H9 (cell line): Measurements from ENCODE around the gene KCNA5. TPM values are rescaled to one million over a fixed set of nuclear protein-coding genes. Genes with fewer than 3 reads are reported as not detected.

Source experiments
- DNase-seq: peaks from one replicate; pipeline ENCODE4 v3.0.0-alpha.2; 2017
- H2AFZ ChIP-seq: one replicate; pipeline ENCODE4 v1.6.1; 2013; ENCODE audit warnings: mild to moderate bottlenecking, low read length, control low read depth, moderate library complexity
- H2AK5ac ChIP-seq: 2 replicates; pipeline ENCODE4 v1.6.1; 2013; ENCODE audit warnings: low read length, control low read depth, mixed read lengths; ENCODE audit not compliant: insufficient read length
- H2BK120ac ChIP-seq: one replicate; pipeline ENCODE4 v1.6.1; 2013; ENCODE audit warnings: low read depth, mild to moderate bottlenecking, low read length, control low read depth, inconsistent platforms; ENCODE audit not compliant: poor library complexity, severe bottlenecking
- H2BK12ac ChIP-seq: 2 replicates; pipeline ENCODE4 v1.6.1; 2013; ENCODE audit warnings: low read length, control low read depth, mixed read lengths, low read depth; ENCODE audit not compliant: insufficient read length
- H2BK15ac ChIP-seq: 2 replicates; pipeline ENCODE4 v1.6.1; 2013; ENCODE audit warnings: low read depth, low read length, control low read depth
- H2BK20ac ChIP-seq: one replicate; pipeline ENCODE4 v1.6.1; 2013; ENCODE audit warnings: low read depth, mild to moderate bottlenecking, low read length, control low read depth, inconsistent platforms; ENCODE audit not compliant: poor library complexity, severe bottlenecking
- H2BK5ac ChIP-seq: 2 replicates; pipeline ENCODE4 v1.6.1; 2013; ENCODE audit warnings: low read length, control low read depth, mixed read lengths; ENCODE audit not compliant: insufficient read length
- H3K14ac ChIP-seq: 2 replicates; pipeline ENCODE4 v1.6.1; 2013; ENCODE audit warnings: low read length, control low read depth; ENCODE audit not compliant: insufficient read depth
- H3K18ac ChIP-seq: 2 replicates; pipeline ENCODE4 v1.6.1; 2013; ENCODE audit warnings: low read depth, mild to moderate bottlenecking, mixed read lengths, low read length, control low read depth; ENCODE audit not compliant: insufficient read length
- H3K23ac ChIP-seq: 2 replicates; pipeline ENCODE4 v1.6.1; 2013; ENCODE audit warnings: low read length, control low read depth, mixed read lengths, low read depth; ENCODE audit not compliant: insufficient read length
- H3K23me2 ChIP-seq: 2 replicates; pipeline ENCODE4 v1.6.1; 2013; ENCODE audit warnings: low read depth, mild to moderate bottlenecking, mixed read lengths, low read length, control low read depth; ENCODE audit not compliant: insufficient read length, poor library complexity, severe bottlenecking
- H3K27ac ChIP-seq: 2 replicates; pipeline ENCODE4 v1.5.1; 2013; ENCODE audit warnings: low read length, control low read depth, mixed read lengths, low read depth; ENCODE audit not compliant: insufficient read length
- H3K27me3 ChIP-seq: 2 replicates; pipeline ENCODE4 v1.6.1; 2013; ENCODE audit warnings: low read length, control low read depth, inconsistent platforms; ENCODE audit not compliant: insufficient read depth
- H3K4ac ChIP-seq: 2 replicates; pipeline ENCODE4 v1.6.1; 2013; ENCODE audit warnings: low read depth, mild to moderate bottlenecking, control low read depth, inconsistent platforms, low read length, moderate library complexity
- H3K4me1 ChIP-seq: 2 replicates; pipeline ENCODE4 v1.6.1; 2013; ENCODE audit warnings: low read length, control low read depth, inconsistent platforms; ENCODE audit not compliant: insufficient read depth
- H3K4me2 ChIP-seq: 2 replicates; pipeline ENCODE4 v1.6.1; 2013; ENCODE audit warnings: low read length, control low read depth, mixed read lengths; ENCODE audit not compliant: insufficient read length, insufficient read depth
- H3K56ac ChIP-seq: 2 replicates; pipeline ENCODE4 v1.6.1; 2013; ENCODE audit warnings: low read depth, mild to moderate bottlenecking, mixed read lengths, low read length, control low read depth; ENCODE audit not compliant: insufficient read length
- H3K79me1 ChIP-seq: 2 replicates; pipeline ENCODE4 v1.6.1; 2013; ENCODE audit warnings: low read depth, mild to moderate bottlenecking, moderate library complexity, low read length, control low read depth, inconsistent platforms; ENCODE audit not compliant: insufficient read depth, poor library complexity, severe bottlenecking
- H3K79me2 ChIP-seq: 2 replicates; pipeline ENCODE4 v1.6.1; 2013; ENCODE audit warnings: low read length, control low read depth, inconsistent platforms; ENCODE audit not compliant: insufficient read depth
- H3K9ac ChIP-seq: 2 replicates; pipeline ENCODE4 v1.6.1; 2013; ENCODE audit warnings: low read length, control low read depth, mixed read lengths; ENCODE audit not compliant: insufficient read length; ENCODE audit errors: extremely low read depth
- H3K9me3 ChIP-seq: one replicate; pipeline ENCODE4 v1.6.1; 2013; ENCODE audit warnings: low read depth, low read length, inconsistent platforms; ENCODE audit not compliant: control insufficient read depth
- H3T11ph ChIP-seq: one replicate; pipeline ENCODE4 v1.6.1; 2013; ENCODE audit warnings: mild to moderate bottlenecking, low read length, control low read depth, inconsistent platforms
- H4K20me1 ChIP-seq: one replicate; pipeline ENCODE4 v1.6.1; 2013; ENCODE audit not compliant: control insufficient read depth, insufficient read length, insufficient read depth
- H4K5ac ChIP-seq: 2 replicates; pipeline ENCODE4 v1.6.1; 2013; ENCODE audit warnings: low read depth, mild to moderate bottlenecking, mixed read lengths, low read length, control low read depth; ENCODE audit not compliant: insufficient read length
- H4K8ac ChIP-seq: replicated peaks from 2 replicates; pipeline ENCODE4 v1.6.1; 2013; ENCODE audit warnings: low read length, control low read depth, mixed read lengths, low read depth; ENCODE audit not compliant: insufficient read length
- H4K91ac ChIP-seq: 2 replicates; pipeline ENCODE4 v1.6.1; 2013; ENCODE audit warnings: low read depth, mild to moderate bottlenecking, moderate library complexity, mixed read lengths, low read length, control low read depth; ENCODE audit not compliant: insufficient read length
- H3K27ac Mint-ChIP-seq, 3 experiments: 2 replicates in 2 of 3; 3 replicates in 1 of 3; pipeline ENCODE4 v1.8.0; 2020 to 2021; ENCODE audit warnings: mixed read lengths in 3 of 3, mild to moderate bottlenecking in 1 of 3, moderate library complexity in 1 of 3
- H3K27me3 Mint-ChIP-seq: 2 replicates; pipeline ENCODE4 v1.8.0; 2021; ENCODE audit warnings: low read depth, mild to moderate bottlenecking, moderate library complexity, mixed read lengths
- H3K36me3 Mint-ChIP-seq, 3 experiments: 2 replicates in 2 of 3; 3 replicates in 1 of 3; pipeline ENCODE4 v1.8.0; 2020 to 2021; ENCODE audit warnings: low read depth in 3 of 3, mixed read lengths in 3 of 3; ENCODE audit not compliant: insufficient read depth in 1 of 3
- H3K4me1 Mint-ChIP-seq, 2 experiments: 2 replicates each; pipeline ENCODE4 v1.8.0; 2020; ENCODE audit warnings: mixed read lengths in 2 of 2
- H3K4me3 Mint-ChIP-seq, 2 experiments: 2 replicates in 1 of 2; 3 replicates in 1 of 2; pipeline ENCODE4 v1.8.0; 2020 to 2021; ENCODE audit warnings: mild to moderate bottlenecking in 2 of 2, mixed read lengths in 2 of 2, moderate library complexity in 1 of 2
- H3K9me3 Mint-ChIP-seq, 2 experiments: 2 replicates in 1 of 2; 3 replicates in 1 of 2; pipeline ENCODE4 v1.8.0; 2020; ENCODE audit warnings: mild to moderate bottlenecking in 2 of 2, mixed read lengths in 2 of 2, moderate library complexity in 1 of 2
- CTCF ChIP-seq: fragments of 200-600 bp; sonication (generic); conservative IDR thresholded peaks from 3 replicates; pipeline ENCODE4 v1.8.0; 2021; ENCODE audit warnings: antibody characterized with exemption, mild to moderate bottlenecking
- WGBS: extraction: QIAGEN DNeasy Blood & Tissue Kit; methylation state at CpG from one replicate; pipeline ENCODE4 v1.1.7; 2013; ENCODE audit warnings: missing lambda C conversion rate, low lambda C conversion rate, mixed read lengths; ENCODE audit not compliant: insufficient read length; ENCODE audit errors: extremely low coverage; 5-methylcytosine and 5-hydroxymethylcytosine counted together
- total RNA-seq: library from RNA; stranded (reverse); gene quantifications from 2 replicates; pipeline ENCODE4 v1.2.1, GENCODE V29; 2021

KCNA5 gene
- total RNA-seq, 1 experiment from 2014 or later: 0.22 TPM

- Histone ChIP-seq H3K4ac (no peak overlapping the region), H3K56ac (no peak overlapping the region), H3K14ac (no peak overlapping the region), H3K4me1 (no peaks in the 10 kb centered on the region; the same call in 1 of the 2 replicates), H3K79me1 (no peaks in the 10 kb centered on the region), H3K4me2 (no peak overlapping the region), H2BK15ac (no peak overlapping the region), H2BK120ac (no peak overlapping the region), H3K18ac (no peak overlapping the region), H4K91ac (no peak overlapping the region), H3K23ac (no peak overlapping the region), H2BK5ac (no peak overlapping the region), H3K27me3 (no peaks in the 10 kb centered on the region), H2AFZ (no peak overlapping the region), H2AK5ac (no peak overlapping the region), H3K9me3 (no peaks in the 10 kb centered on the region), H2BK20ac (no peak overlapping the region), H4K20me1 (no peaks in the 10 kb centered on the region), H3K79me2 (no peaks in the 10 kb centered on the region), H4K8ac (no peak overlapping the region), H3K9ac (no peak overlapping the region), H4K5ac (no peak overlapping the region), H3T11ph (no peak overlapping the region), H2BK12ac (no peak overlapping the region), H3K27ac (no peak overlapping the region), H3K23me2 (no peaks in the 10 kb centered on the region)
- Mint-ChIP-seq H3K27ac (no peak overlapping the region), H3K27me3 (peaks cover 9% of the 10 kb centered on the region), H3K36me3 (no peaks in the 10 kb centered on the region), H3K4me1 (peaks cover 16 to 20% of the 10 kb centered on the region in 2 experiments), H3K9me3 (no peaks in the 10 kb centered on the region), H3K4me3 (no peak overlapping the region)
- TF ChIP-seq CTCF: no peak
- WGBS: no CpG with 5 or more reads among the region's 12 CpGs
- peak; percentile 90 for DNase-seq
Observed at GRCh38 chr12:5081016-5081415, 37.3 kb downstream of the KCNA5 start.
